NCI-H1417 treated with DMSO at 0.1 percent for 48 hours (cell line): Measurements from ENCODE around the gene PCBD2.
"Not testable (repeated sequence)": the region's sequence is repeated elsewhere in the genome, so short reads cannot be mapped to it uniquely, and the experiment has no call there.

Experiments used
- DNase-seq: peaks from one replicate; lab custom pipeline; 2025; lab: John Stamatoyannopoulos, UW

The PCBD2 gene

GRCh38 chr5:134963098-134963497 is 58.2 kb downstream of the PCBD2 start:
- no peak for DNase-seq

GRCh38 chr5:134964359-134965270 is 59.7 kb downstream of the PCBD2 start:
- no peak for DNase-seq

- no peak for DNase-seq
Measured at GRCh38 chr5:134965271-134965825, 60.4 kb downstream of the PCBD2 start.

- DNase-seq: no peak
Measured at GRCh38 chr5:134967607-134968006, 62.7 kb downstream of the PCBD2 start, which contains the start of gene CATSPER3. Gene CATSPER3 (plus strand): TSS chr5:134967907. CDS start chr5:134967992, 85 bp downstream.

- DNase-seq: no peak
Measured at GRCh38 chr5:134968055-134968454, 63.1 kb downstream of the PCBD2 start.

- no peak for DNase-seq
Measured at GRCh38 chr5:134969166-134969565, 64.2 kb downstream of the PCBD2 start.

GRCh38 chr5:134975078-134975715 is 70.3 kb downstream of the PCBD2 start:
- no peak for DNase-seq

GRCh38 chr5:134975843-134976242 is 70.9 kb downstream of the PCBD2 start:
- no peak for DNase-seq

- no peak for DNase-seq
Measured at GRCh38 chr5:134976841-134977240, 71.9 kb downstream of the PCBD2 start.

- DNase-seq: no peak
Measured at GRCh38 chr5:134979416-134979815, 74.5 kb downstream of the PCBD2 start.

GRCh38 chr5:134982230-134982629 is 77.3 kb downstream of the PCBD2 start:
- DNase-seq: no peak

- no peak for DNase-seq
Measured at GRCh38 chr5:134989266-134989830, 84.4 kb downstream of the PCBD2 start.

- not testable (repeated sequence) for DNase-seq
Measured at GRCh38 chr5:134990183-134990582, 85.3 kb downstream of the PCBD2 start.

GRCh38 chr5:134992148-134992547 is 87.2 kb downstream of the PCBD2 start:
- no peak for DNase-seq

GRCh38 chr5:134993161-134993560 is 88.2 kb downstream of the PCBD2 start:
- DNase-seq: no peak

- DNase-seq: no peak
Measured at GRCh38 chr5:134994560-134995156, 89.7 kb downstream of the PCBD2 start.

GRCh38 chr5:134995850-134996402 is 91.0 kb downstream of the PCBD2 start:
- DNase-seq: no peak

GRCh38 chr5:134997015-134997414 is 92.1 kb downstream of the PCBD2 start:
- DNase-seq: no peak

- not testable (repeated sequence) for DNase-seq
Measured at GRCh38 chr5:134998068-134998467, 93.1 kb downstream of the PCBD2 start.

- no peak for DNase-seq
Measured at GRCh38 chr5:135004376-135004775, 99.4 kb downstream of the PCBD2 start.

- no peak for DNase-seq
Measured at GRCh38 chr5:135005076-135005475, 100.1 kb downstream of the PCBD2 start.

GRCh38 chr5:135007305-135007704 is 102.4 kb downstream of the PCBD2 start:
- no peak for DNase-seq
